HG02763 (cell line): ENCODE results near the gene XPO6.

Source experiments
- ATAC-seq: cut with Tn5 transposase; IDR thresholded peaks from one replicate; pipeline ENCODE4 v1.9.1; 2021; ENCODE audit warnings: mild to moderate bottlenecking, moderate library complexity; ENCODE audit not compliant: unreplicated experiment

The XPO6 gene

GRCh38 chr16:28069971-28070794 lies 141.6 kb downstream of the XPO6 start:
- ATAC-seq: no peak

GRCh38 chr16:28068976-28069375 lies 142.8 kb downstream of the XPO6 start:
- ATAC-seq: no peak

GRCh38 chr16:28067604-28068379 lies 144.0 kb downstream of the XPO6 start:
- no peak for ATAC-seq

GRCh38 chr16:28064706-28065249 lies 147.0 kb downstream of the XPO6 start:
- ATAC-seq: no peak

GRCh38 chr16:28064150-28064549 lies 147.6 kb downstream of the XPO6 start:
- no peak for ATAC-seq

GRCh38 chr16:28063591-28064061 lies 148.1 kb downstream of the XPO6 start, which contains the start of gene GSG1L:
TSS of gene GSG1L (minus strand) at chr16:28063714. CDS start at chr16:28063424, 290 bp downstream.
- ATAC-seq: no peak

- no peak for ATAC-seq
These were observed 148.8 kb downstream of the XPO6 start for GRCh38 chr16:28062847-28063521.

- ATAC-seq: no peak
These were observed 149.4 kb downstream of the XPO6 start for GRCh38 chr16:28062261-28062846.

- no peak for ATAC-seq
These were observed 150.2 kb downstream of the XPO6 start for GRCh38 chr16:28061352-28062101.

- no peak for ATAC-seq
These were observed 151.8 kb downstream of the XPO6 start for GRCh38 chr16:28059841-28060575.

GRCh38 chr16:28058839-28059589 lies 152.8 kb downstream of the XPO6 start:
- no peak for ATAC-seq

- ATAC-seq: no peak
These were observed 153.8 kb downstream of the XPO6 start for GRCh38 chr16:28057949-28058348.

GRCh38 chr16:28053461-28053860 lies 158.3 kb downstream of the XPO6 start:
- no peak for ATAC-seq

- no peak for ATAC-seq
These were observed 159.3 kb downstream of the XPO6 start for GRCh38 chr16:28052274-28053128.

GRCh38 chr16:28051486-28051885 lies 160.3 kb downstream of the XPO6 start:
- ATAC-seq: no peak
